Activated T-cell treated with anti-CD3 and anti-CD28 coated beads for 1 hour (primary cell): ENCODE results near the gene MACO1.
"Not testable (repeated sequence)": the region's sequence is repeated elsewhere in the genome, so short reads cannot be mapped to it uniquely, and the experiment has no call there.

Source experiments
- DNase-seq: peaks from one replicate; pipeline ENCODE4 v3.0.0-alpha.2; 2020; ENCODE audit warnings: low read depth

Gene MACO1

DNA sequence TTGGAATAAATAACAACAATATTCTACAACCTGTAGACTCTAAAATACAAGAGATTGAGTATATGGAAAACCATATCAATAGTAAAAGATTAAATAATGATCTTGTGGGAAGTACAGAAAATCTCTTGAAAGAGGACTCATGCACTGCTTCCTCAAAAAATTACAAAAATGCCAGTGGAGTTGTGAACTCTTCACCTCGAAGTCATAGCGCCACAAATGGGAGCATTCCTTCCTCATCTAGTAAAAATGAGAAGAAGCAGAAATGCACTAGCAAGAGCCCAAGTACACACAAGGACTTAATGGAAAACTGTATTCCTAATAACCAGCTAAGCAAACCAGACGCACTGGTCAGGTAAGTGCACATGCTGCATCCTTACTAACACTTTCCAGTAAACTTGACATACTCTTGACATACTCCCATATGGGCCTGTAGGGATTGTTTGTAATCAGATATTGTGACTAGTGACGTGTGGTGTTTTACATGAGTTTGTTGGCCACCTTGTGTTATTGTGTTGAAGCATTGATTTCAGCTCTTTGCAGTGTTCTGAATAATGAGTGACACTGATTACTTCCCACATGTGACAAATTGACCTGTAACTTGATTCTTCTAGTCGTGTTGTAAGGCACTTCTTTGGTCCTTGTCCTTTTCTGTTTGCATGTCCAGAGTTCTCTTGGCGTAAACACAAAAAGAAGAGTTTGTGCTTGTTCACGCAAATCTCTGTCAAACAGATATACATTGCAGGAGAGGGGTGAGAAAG, 28.0 kb downstream of the MACO1 start:
- no peak for DNase-seq

DNA sequence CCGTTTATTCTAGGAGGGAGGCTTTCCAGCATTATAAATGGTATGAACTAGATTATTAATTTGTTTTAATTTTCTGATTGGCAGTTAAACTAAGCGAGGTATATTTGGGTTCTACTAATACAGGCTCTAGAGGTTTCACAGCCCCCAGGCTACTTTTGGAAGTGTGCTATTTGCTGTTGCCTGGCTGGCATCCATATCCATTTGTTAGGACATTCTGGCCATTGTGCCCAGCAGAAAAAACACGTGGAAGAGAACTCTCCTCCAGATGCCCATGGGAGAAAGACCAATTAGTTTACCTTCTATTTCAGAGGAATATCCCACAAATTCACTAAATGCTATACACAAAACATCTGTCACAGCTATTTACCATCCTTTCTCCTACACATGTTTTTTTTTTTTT, 29.3 kb downstream of the MACO1 start:
- DNase-seq = no peak

- DNase-seq = not testable (repeated sequence)
These were observed 30.1 kb downstream of the MACO1 start for GRCh38 chr1:25460816-25461215.

GRCh38 chr1:25461849-25462248, 31.2 kb downstream of the MACO1 start:
- no peak for DNase-seq

DNA sequence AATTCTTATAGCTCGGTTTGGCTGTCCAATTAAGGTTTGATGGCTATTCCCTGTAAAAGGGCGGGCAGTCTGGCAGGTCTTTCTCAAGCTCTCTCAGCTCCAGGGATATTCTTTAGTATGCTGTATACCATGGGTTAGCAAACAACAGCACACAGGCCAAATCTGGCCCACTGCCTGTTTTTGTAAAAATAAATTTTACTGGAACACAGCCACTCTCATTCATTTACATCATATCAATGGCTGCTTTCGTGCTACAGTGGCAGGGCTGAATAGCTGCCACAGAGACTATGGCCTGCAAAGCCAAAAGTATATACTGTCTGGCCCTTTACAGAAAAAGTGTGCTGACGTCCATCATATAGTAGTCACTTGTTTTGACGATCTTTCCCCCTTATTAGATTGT, 32.0 kb downstream of the MACO1 start:
- no peak for DNase-seq

DNA sequence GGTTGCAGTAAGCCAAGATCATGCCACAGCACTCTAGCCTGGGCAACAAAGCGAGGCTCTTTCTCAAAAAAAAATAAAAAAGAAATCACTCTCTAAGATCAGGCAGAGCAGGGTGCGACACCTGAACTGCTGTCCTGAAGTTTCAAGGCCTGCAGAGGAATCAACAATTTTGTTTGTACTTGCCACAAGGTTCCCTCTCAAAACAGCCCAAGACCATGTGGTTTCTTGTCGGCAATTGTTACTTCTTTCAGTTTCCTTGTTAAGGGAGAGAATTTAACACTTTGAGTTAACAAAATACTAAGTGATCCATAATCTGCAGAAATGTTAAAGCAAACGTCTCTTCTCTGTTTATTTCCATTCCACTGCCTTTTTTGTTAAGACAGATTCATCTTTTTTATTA, 36.5 kb downstream of the MACO1 start:
- no peak for DNase-seq

DNA sequence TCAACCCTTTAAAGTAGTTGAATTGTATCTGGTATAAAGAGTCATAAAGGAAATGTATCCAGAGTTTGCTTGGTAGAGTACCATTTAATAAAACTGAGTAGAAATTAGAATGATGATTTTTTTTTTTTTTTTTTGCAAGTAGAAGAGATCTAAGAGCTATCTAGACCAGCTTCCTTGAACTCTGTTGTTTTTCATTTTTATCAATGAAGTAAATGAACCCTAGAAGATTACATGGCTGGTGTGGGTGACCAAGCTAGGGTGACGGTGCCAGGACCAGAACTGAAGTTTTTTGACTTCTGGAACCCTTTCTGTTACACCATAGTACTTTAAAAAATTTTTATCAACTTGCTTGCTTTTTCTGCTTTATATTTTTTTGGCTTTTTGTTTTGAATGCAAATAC, 36.9 kb downstream of the MACO1 start:
- no peak for DNase-seq

- no peak for DNase-seq
These were observed 37.3 kb downstream of the MACO1 start for GRCh38 chr1:25468033-25468432.

- no peak for DNase-seq
These were observed 38.5 kb downstream of the MACO1 start for GRCh38 chr1:25469177-25469576.

DNA sequence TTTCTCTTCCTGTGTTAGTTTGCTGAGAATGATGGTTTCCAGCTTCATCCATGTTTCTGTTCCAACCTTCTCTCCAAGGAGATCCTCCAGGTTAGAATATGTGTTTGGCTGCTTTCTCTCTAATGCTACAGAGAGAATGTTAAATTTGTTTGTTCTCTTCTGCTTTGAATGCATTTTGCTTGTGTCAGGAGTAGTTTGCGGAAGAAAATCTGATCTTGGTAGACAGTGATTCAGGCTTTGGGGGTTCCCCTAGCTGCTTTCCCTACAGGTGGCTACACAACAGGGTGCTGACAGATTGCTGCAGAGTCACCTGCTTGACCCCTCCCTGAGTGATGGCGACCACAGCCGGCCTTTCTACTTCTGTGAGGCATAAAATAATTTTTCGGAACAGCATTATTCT, 41.8 kb downstream of the MACO1 start:
- no peak for DNase-seq

GRCh38 chr1:25473653-25474225, 43.0 kb downstream of the MACO1 start:
- no peak for DNase-seq

GRCh38 chr1:25474439-25475047, 43.8 kb downstream of the MACO1 start:
- no peak for DNase-seq

DNA sequence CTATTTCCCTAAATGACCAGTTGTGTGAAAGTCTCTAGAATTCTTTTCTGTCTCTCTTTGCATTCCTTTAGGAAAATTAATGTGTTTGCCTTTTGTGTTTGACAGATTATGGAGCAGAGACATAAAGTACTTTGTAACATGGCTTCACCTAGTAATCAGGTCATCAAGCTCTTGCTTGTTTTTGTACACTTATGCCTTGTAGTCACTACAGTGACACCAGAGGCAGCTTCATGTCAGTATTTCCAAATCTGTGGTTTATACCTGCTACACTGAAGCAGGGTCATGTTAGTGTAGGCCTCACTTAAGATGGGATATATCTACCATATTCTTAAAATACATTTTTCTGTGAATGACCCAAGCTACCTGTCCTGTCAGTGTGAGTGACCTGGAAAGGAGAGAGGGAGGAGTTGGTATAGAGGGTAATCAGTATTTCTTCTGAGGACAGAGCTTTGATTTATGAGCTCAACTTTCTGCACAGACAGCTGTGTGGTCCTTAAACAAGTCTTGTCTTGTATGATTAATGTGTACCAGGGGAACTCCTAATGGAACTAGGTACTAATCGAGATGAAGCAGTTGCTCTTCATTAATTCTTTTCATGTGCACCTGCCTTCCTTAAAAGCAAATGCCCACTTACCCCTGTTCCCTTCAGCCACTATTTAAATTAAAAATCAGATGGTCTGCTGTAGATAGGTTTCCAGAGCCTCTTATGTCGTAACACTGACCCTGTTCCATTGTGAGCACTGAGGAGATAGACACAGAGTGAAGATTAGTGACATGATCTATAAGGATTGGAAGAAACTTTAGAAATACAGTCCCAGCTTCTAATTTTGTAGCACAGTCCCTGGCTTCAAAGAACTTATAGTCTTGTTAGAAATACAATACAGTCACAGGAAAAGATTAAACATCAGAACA, 45.7 kb downstream of the MACO1 start:
- DNase-seq = no peak

DNA sequence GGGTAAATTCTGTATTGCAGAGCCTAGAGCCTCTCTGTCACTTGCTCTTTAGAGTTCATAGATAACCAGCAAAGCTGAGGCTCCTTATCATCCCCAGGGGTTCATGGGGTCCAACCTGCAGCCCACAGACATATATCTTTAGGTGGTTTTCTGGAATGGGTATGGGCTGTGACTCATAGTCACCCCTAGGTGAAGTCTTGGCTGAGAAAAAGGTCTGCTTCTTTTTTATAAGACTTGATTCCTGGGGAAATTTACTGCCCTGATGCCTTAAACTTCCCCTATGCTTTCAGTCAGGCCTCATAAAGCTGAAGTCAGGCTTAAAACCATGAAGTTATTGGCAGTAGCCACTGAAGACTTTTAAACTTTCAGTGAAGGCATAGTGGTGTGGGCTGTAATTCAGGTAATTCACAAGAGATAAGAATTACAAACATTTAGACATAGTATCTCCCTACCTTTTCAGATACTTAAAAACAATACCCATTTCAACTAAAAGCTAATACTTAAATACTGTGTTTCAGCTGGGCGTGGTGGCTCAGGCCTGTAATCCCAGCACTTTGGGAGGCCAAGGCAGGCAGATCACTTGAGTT, 46.8 kb downstream of the MACO1 start:
- no peak for DNase-seq

GRCh38 chr1:25478633-25479032, 47.9 kb downstream of the MACO1 start:
- DNase-seq = no peak

- no peak for DNase-seq
These were observed 50.9 kb downstream of the MACO1 start for GRCh38 chr1:25481625-25482024.

GRCh38 chr1:25482211-25482610, 51.5 kb downstream of the MACO1 start:
- DNase-seq = no peak

- DNase-seq = no peak
These were observed 53.4 kb downstream of the MACO1 start for GRCh38 chr1:25484096-25484495.

GRCh38 chr1:25484533-25484932, 53.8 kb downstream of the MACO1 start:
- no peak for DNase-seq

- DNase-seq = no peak
These were observed 55.1 kb downstream of the MACO1 start for GRCh38 chr1:25485536-25486411.

DNA sequence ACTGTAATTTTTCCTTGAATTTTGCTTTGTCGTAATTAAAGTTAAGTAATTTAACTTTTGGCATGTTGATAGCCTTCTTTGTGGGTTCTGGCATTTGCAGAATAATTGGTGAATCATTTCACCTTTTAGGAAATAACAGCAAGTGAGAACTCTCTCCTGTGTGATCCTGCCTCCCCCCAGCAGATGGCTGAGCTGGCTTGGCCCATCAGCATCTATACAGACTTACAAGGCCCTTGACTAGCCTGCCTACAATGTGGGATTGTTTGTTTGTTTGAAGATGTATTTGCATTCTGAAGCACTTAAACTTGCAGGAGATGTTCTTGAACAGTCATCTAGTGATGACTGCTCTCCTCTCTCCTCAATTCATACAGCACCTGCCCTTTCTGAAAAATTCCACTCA, 55.9 kb downstream of the MACO1 start:
- no peak for DNase-seq
